A549 treated with Mapracorat at 1 μM for 4 hours (cell line): ENCODE results near the gene NKX2-1. TPM values are rescaled to one million over a fixed set of nuclear protein-coding genes. Genes with fewer than 3 reads are reported as not detected.

Experiments
- total RNA-seq: library from RNA; stranded (reverse); fragments of 200-300 nt; extraction: Qiagen RNA extraction; gene quantifications from 5 replicates; pipeline ENCODE4 v1.2.3, GENCODE V29; 2022

Gene NKX2-1
- total RNA-seq: 0.05 to 0.10 TPM in 2 of 5 replicates, not detected in the others

GRCh38 chr14:36519431-36520321 lies at the start of gene NKX2-1:
Gene NKX2-1, minus strand, starts transcription at chr14:36520232. Its CDS starts 103 bp downstream, at chr14:36520129.

Other genes starting within 250 kb of the NKX2-1 start
- gene MBIP, start 199.6 kb downstream of the NKX2-1 start, total RNA-seq: 11.3 to 18.1 TPM (median 15.8 TPM) in 5 replicates
- gene NKX2-8, start 62.4 kb upstream of the NKX2-1 start, total RNA-seq: 1.8 to 4.6 TPM (median 3.2 TPM) in 5 replicates
- 2.0 to 3.5 TPM (median 3.3 TPM) in 5 replicates for gene PAX9, start 141.6 kb upstream of the NKX2-1 start, total RNA-seq